OCI-LY1 (cell line): ENCODE results near the gene CCDC110.

Experiments
- H2AFZ ChIP-seq: fragments of 200-600 bp; sonication (generic), shearing (Covaris generic); 2 replicates; pipeline ENCODE4 v1.6.0; 2014; ENCODE audit warnings: antibody characterized with exemption, mild to moderate bottlenecking, low read length
- H3F3A ChIP-seq: fragments of 200-600 bp; sonication (generic), shearing (Covaris generic); 2 replicates; pipeline ENCODE4 v1.6.0; 2014; ENCODE audit warnings: mild to moderate bottlenecking, antibody characterized with exemption, low read length, moderate library complexity; ENCODE audit not compliant: insufficient read depth
- H3K27ac ChIP-seq: fragments of 200-600 bp; sonication (generic); 2 replicates; pipeline ENCODE4 v1.5.1; 2014; ENCODE audit warnings: low read length, mixed run types, mild to moderate bottlenecking, low read depth; ENCODE audit not compliant: poor library complexity, severe bottlenecking
- H3K27me3 ChIP-seq: fragments of 200-600 bp; sonication (generic); 2 replicates; pipeline ENCODE4 v1.6.0; 2014; ENCODE audit warnings: antibody characterized with exemption, mild to moderate bottlenecking, low read length, moderate library complexity; ENCODE audit not compliant: insufficient read depth
- H3K36me3 ChIP-seq: fragments of 200-600 bp; sonication (generic); 2 replicates; pipeline ENCODE4 v1.6.1; 2014; ENCODE audit warnings: mild to moderate bottlenecking, antibody characterized with exemption, low read length, moderate library complexity, mixed read lengths; ENCODE audit not compliant: insufficient read depth
- H3K4me1 ChIP-seq: fragments of 200-600 bp; sonication (generic); 2 replicates; pipeline ENCODE4 v1.5.1; 2014; ENCODE audit warnings: mild to moderate bottlenecking, low read length, moderate library complexity; ENCODE audit not compliant: insufficient read depth, severe bottlenecking
- H3K4me2 ChIP-seq: fragments of 200-600 bp; sonication (generic), shearing (Covaris generic); 2 replicates; pipeline ENCODE4 v1.6.1; 2014; ENCODE audit warnings: low read length
- H3K4me3 ChIP-seq: fragments of 200-600 bp; sonication (generic); 2 replicates; pipeline ENCODE4 v1.5.1; 2014; ENCODE audit warnings: low read length, low read depth, mild to moderate bottlenecking, mixed read lengths; ENCODE audit not compliant: poor library complexity, severe bottlenecking
- H3K79me2 ChIP-seq: fragments of 200-600 bp; shearing (Covaris generic); 2 replicates; pipeline ENCODE4 v1.6.1; 2016; ENCODE audit warnings: mixed run types, low read length, mixed read lengths; ENCODE audit not compliant: insufficient read depth
- H3K9ac ChIP-seq: fragments of 200-600 bp; sonication (generic), shearing (Covaris generic); 2 replicates; pipeline ENCODE4 v1.6.1; 2014; ENCODE audit warnings: mild to moderate bottlenecking, low read length, mixed read lengths
- H3K9me2 ChIP-seq: fragments of 200-600 bp; sonication (generic), shearing (Covaris generic); 2 replicates; pipeline ENCODE4 v1.6.1; 2014; ENCODE audit warnings: low read depth, mild to moderate bottlenecking, low read length, mixed read lengths
- H3K9me3 ChIP-seq: fragments of 200-600 bp; shearing (Covaris generic); 2 replicates; pipeline ENCODE4 v1.6.1; 2014; ENCODE audit warnings: low read length, mixed read lengths
- H4K20me1 ChIP-seq: fragments of 200-600 bp; sonication (generic), shearing (Covaris generic); 2 replicates; pipeline ENCODE4 v1.6.0; 2016; ENCODE audit warnings: mild to moderate bottlenecking, low read length; ENCODE audit not compliant: insufficient read depth
- CTCF ChIP-seq: fragments of 200-600 bp; sonication (generic), shearing (Covaris generic); IDR thresholded peaks from 2 replicates; pipeline ENCODE4 v1.5.1; 2017; ENCODE audit warnings: mild to moderate bottlenecking, antibody characterized with exemption, low read length, moderate library complexity, mixed read lengths
- EZH2 ChIP-seq: fragments of 200-600 bp; sonication (generic), shearing (Covaris generic); IDR thresholded peaks from 2 replicates; pipeline ENCODE4 v1.8.0; 2017; ENCODE audit warnings: borderline replicate concordance, mixed run types, mild to moderate bottlenecking, antibody characterized with exemption, low read length, moderate library complexity, mixed read lengths

The CCDC110 gene

GRCh38 chr4:185508181-185508580 lies 36.6 kb upstream of the CCDC110 start:
- H3K9me2 ChIP-seq = no peaks in the 10 kb centered on the region

GRCh38 chr4:185506422-185506821 lies 34.9 kb upstream of the CCDC110 start:
- Histone ChIP-seq H3K9ac (no peak overlapping the region), H3K27ac (no peak overlapping the region), H3K9me3 (no peaks in the 10 kb centered on the region), H3K9me2 (no peaks in the 10 kb centered on the region), H3K36me3 (no peaks in the 10 kb centered on the region), H3K4me3 (no peak overlapping the region), H4K20me1 (no peaks in the 10 kb centered on the region), H3K4me2 (no peak overlapping the region), H2AFZ (no peak overlapping the region), H3K4me1 (no peaks in the 10 kb centered on the region), H3F3A (no peaks in the 10 kb centered on the region), H3K27me3 (no peaks in the 10 kb centered on the region; the same call in 1 of the 2 replicates), H3K79me2 (no peaks in the 10 kb centered on the region)
- TF ChIP-seq EZH2 = no peak
- no peak for TF ChIP-seq CTCF

More at GRCh38 chr4:185508181-185508580, 36.6 kb upstream of the CCDC110 start:
- H3K4me3 ChIP-seq = no peak overlapping the region
- no peaks in the 10 kb centered on the region for H3K9me3 ChIP-seq
- no peaks in the 10 kb centered on the region for H4K20me1 ChIP-seq
- no peak overlapping the region for H2AFZ ChIP-seq
- H3K27me3 ChIP-seq = no peaks in the 10 kb centered on the region
- no peaks in the 10 kb centered on the region for H3K79me2 ChIP-seq
- H3K36me3 ChIP-seq = no peaks in the 10 kb centered on the region
- no peak overlapping the region for H3K27ac ChIP-seq
- no peak overlapping the region for H3K9ac ChIP-seq
- no peaks in the 10 kb centered on the region for H3K4me1 ChIP-seq
- H3F3A ChIP-seq = no peaks in the 10 kb centered on the region
- no peak overlapping the region for H3K4me2 ChIP-seq
- no peak for TF ChIP-seq EZH2
- TF ChIP-seq CTCF = no peak

GRCh38 chr4:185504098-185505047 lies 32.8 kb upstream of the CCDC110 start:
- H3K9ac ChIP-seq = no peak overlapping the region

More at GRCh38 chr4:185504098-185505047, 32.8 kb upstream of the CCDC110 start:
- Histone ChIP-seq H3K36me3 (no peaks in the 10 kb centered on the region), H4K20me1 (no peaks in the 10 kb centered on the region), H3K4me2 (no peak overlapping the region), H3K79me2 (no peaks in the 10 kb centered on the region), H2AFZ (no peak overlapping the region), H3K9me2 (no peaks in the 10 kb centered on the region), H3K9me3 (no peaks in the 10 kb centered on the region), H3K4me1 (no peaks in the 10 kb centered on the region), H3F3A (no peaks in the 10 kb centered on the region), H3K4me3 (no peak overlapping the region), H3K27ac (no peak overlapping the region), H3K27me3 (peaks cover 4% of the 10 kb centered on the region; the same call in 1 of the 2 replicates)
- TF ChIP-seq EZH2 = no peak
